Peyer's patch (tissue), 4 donors: ENCODE data around the gene SYNE1.

Source experiments
- CTCF ChIP-seq, 6 experiments: fragments of 450-650 bp in 4 of 6; fragments of 200-600 bp in 2 of 6; sonication (generic) in 1 of 6; IDR thresholded peaks; one replicate each; pipeline ENCODE4 v1.5.1; 2017 to 2019; ENCODE audit warnings: antibody characterized with exemption in 6 of 6, mild to moderate bottlenecking in 3 of 6, moderate library complexity in 1 of 6
- POLR2A ChIP-seq, 2 donors: fragments of 450-650 bp; IDR thresholded peaks; one replicate each; pipeline ENCODE4 v1.5.1; 2017; ENCODE audit warnings: antibody characterized with exemption in 2 of 2, mild to moderate bottlenecking in 2 of 2, moderate library complexity in 2 of 2

DNA sequence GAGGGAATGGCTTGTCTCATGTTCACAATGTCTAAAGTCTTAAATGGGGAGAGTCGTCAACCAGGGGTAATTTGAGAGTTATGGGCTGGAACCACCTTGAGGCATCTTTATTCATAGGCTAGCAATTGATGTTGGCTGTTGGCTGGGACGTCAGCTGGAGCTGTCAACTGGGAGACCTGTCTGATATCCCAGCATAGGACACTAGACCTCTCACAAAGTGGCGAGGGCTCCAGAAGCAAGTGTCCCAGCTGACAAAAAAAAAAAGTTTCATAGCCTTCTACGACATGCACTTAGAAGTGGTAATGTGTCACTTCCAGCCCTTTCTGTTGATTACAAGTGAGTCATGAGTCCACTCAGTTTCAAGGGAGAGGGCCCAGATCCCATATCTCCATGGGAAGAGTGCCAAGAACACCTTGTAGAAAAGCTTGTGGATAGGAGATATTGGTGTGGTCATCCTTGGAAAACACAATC is 551.7 kb downstream of the SYNE1 start:
- TF ChIP-seq CTCF (IDR thresholded peaks at IDR 0.05) = no peak
- TF ChIP-seq POLR2A (IDR thresholded peaks at IDR 0.05) = no peak
